Head of caudate nucleus (tissue), 42 donors: ENCODE data around the gene GMEB1.
"Not testable (repeated sequence)": the region's sequence is repeated elsewhere in the genome, so short reads cannot be mapped to it uniquely, and the experiment has no call there.

Source experiments
- DNase-seq, 42 donors: peaks; one replicate each; pipeline versions ENCODE4 v3.0.0 to v3.0.0-alpha.2; 2020 to 2021; ENCODE audit warnings: mixed read lengths in 7 of 42
- intact Hi-C: fragments of 100-400 bp; cut with DNase I; formaldehyde crosslinking; loops from one replicate; pipeline ENCODE4 v1.15.0; 2022

The GMEB1 gene

DNA sequence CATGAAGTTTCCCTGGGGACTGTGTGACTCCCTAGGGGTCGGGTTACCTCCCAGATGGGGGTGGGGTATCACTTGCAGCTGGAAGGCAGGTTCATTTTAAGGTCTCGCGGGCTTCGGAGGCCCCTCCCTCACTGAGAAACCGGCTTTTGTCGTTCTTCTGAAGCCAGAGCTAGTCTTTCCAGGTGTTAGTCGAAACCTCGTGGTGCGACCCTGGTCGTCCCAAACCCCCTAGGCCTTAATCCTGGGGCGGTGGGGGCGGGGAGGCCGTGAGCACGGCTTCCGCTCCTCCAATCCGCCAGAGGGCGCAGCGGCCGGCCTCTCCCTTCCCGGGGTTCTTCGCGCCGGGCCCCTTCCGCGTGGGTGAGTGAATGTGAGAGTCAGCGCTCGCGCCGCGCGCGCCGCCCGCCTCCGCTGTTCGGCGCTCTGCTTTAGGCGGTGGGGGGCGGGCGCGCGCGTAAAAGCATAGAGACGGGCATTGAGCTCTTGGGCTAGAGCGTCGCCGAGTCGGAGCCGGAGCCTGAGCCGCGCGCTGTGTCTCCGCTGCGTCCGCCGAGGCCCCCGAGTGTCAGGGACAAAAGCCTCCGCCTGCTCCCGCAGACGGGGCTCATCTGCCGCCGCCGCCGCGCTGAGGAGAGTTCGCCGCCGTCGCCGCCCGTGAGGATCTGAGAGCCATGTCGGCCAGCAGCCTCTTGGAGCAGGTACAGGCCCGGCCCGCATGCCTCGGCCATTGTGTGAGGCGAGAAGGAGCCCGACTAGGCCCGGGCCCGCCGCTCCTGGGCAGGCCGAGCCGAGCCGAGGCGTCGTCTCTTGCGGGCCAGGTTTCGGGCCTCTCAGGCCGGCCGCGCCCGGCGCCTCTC, 68.1 kb downstream of the GMEB1 start, which contains the start of gene YTHDF2:
Gene YTHDF2 (plus strand): TSS at position 491 of the 857 bp plus-strand sequence. CDS start 181 bp downstream, at position 672.
- intact Hi-C loops = loop anchor here (2.0 to 5.0 kb wide), 2 partner anchors 94 to 446 kb away; partner anchors contain the start of genes SRSF4 and TAF12
- peak; percentile 89 to 98 (median 96) for DNase-seq

DNA sequence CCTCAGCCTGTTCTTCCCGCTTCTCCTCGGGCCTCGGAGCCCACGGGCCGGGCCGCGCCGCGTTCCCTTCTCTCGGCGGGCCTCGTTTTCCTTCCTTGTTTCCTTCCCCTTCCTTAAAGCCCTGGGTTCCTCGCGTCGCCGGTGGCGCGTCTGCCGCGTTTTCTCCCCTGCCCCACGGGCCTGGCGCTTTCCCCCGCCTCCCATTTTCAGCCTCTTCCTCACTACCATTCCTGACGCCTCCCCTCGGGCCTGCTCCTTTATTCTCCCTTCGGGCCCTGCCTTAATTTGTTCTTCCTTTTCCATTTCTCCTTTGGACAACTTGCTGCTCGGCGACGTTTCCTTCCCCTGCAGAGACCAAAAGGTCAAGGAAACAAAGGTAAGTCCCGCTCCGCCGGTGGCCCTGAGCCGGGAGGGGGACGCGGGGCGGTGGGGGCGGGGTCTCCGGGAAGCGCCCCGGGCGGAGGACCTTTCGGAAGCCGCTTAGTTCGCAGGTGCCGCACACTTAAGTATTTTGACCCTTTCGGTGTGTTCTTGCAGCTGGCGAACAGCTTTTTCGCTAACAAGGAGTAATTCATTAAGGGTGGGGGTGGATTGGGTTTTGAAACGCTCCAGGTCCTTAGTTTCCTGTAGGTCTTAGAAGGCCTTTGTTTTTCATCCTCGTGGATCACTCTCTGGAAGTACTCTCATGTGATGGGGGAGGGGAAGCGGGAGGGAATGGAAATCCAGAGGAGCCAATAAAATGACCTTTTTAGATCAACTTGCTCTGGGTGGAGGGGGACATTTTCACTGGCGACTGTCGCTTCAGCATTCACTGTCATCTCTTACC, 68.9 kb downstream of the GMEB1 start:
- intact Hi-C loops = loop anchor here (2.0 to 5.0 kb wide), 2 partner anchors 95 to 445 kb away; partner anchors contain the start of genes SRSF4 and TAF12
- peak in 26 of 42 donors; percentile 5 to 51 (median 17) for DNase-seq

DNA sequence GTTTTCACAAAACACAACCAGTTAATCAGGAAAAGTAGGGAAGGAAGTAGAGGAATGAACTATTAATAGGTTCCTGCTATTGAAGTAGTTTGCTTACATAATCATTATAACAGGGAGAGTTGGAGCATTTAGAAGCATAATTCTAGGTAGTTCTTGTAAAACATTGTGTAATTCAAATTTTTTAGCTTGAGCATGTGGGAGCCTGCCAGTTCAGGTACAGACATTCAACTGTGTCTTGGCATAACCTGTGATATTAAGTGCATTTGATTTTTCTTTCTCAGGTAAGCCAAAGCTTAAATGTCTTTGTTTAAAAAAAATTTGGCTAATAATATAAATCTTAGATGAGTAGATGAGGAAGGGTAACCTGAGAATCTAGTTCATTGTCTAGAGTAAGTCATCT, 71.5 kb downstream of the GMEB1 start:
- intact Hi-C loops = no loop called here
- no peak for DNase-seq

DNA sequence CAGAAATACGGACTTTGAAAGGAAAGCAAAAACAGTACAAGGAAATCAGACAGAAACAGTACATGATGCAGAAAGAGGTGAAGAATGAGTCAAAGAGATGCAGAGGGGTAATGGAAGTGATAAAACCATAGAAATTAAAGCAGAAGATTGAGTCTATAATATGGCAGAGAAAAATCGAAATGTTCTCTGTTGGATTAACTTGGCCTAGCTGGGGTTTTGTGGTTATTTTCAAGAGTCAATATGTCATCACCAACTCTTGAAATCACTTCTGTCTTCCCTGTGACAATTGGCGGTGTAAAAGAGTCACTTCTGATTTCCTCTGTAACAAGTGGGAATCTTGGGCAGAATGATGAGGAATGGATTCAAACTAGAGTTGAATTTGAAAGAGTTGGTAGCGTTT, 75.6 kb downstream of the GMEB1 start:
- intact Hi-C loops = no loop called here
- no peak for DNase-seq

GRCh38 chr1:28745653-28746173, 77.1 kb downstream of the GMEB1 start:
- DNase-seq = no peak
- intact Hi-C loops = no loop called here

- intact Hi-C loops = no loop called here
- DNase-seq = no peak
Observed at GRCh38 chr1:28750330-28750729, 81.7 kb downstream of the GMEB1 start.

- DNase-seq = not testable (repeated sequence)
Observed at GRCh38 chr1:28750771-28751294, 82.2 kb downstream of the GMEB1 start.

DNA sequence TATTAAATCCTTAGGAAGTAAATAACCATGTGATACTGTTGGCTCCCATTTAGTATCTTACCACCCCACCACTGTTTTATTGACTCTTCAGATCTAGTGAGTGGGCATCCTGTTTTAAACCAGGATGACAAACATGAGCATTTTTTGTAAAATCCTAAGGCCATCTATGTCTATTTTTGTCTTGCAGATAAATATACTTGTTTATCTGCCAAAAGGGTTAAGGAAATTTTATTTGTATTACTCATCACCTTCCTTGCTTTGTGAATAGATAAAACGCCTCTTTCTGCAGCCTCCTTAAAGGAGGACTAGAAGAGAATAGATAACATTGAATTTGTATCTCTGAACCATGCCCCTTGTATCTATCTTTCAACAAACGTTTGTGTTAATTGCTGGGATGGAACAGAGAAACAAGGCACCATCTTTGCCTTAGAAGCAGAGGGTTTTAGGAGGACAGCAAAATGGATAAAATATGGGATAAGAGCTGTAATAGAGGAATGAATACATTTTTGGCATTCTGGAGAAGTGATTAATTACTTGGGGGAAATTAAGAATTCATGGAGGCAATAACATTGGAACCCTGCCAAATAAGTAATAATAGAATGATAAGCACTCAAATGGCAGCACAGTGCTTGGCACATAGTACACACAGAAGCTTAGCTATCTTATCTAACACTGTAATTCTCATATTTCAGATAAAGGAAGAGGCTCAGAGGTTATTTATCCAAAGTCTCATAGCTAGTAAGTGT, 82.9 kb downstream of the GMEB1 start:
- intact Hi-C loops = no loop called here
- no peak for DNase-seq

More at GRCh38 chr1:28750771-28751294, 82.2 kb downstream of the GMEB1 start:
- intact Hi-C loops = not testable (repeated sequence)

DNA sequence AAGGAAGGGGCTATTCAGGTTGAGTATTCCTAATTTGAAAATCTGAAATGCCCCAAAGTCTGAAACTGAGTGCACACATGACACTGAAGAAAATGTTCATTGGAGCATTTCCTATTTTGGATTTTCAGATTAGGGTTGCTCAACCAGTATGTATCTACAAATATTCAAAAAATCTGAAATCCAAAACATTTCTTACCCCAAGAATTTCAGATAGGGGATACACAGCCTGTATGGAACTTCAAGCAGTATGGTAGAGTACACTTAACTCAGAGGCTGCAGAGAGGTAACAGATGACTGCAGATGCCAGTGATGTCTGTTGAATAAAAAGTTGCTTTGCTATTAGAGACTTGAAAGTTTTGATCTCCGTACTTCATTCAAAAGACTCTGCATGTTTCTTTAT, 87.1 kb downstream of the GMEB1 start:
- no peak for DNase-seq
- intact Hi-C loops = no loop called here

- DNase-seq = peak in 26 of 42 donors; percentile 19 to 72 (median 46)
- intact Hi-C loops = no loop called here
Observed at GRCh38 chr1:28756846-28757245, 88.3 kb downstream of the GMEB1 start.

DNA sequence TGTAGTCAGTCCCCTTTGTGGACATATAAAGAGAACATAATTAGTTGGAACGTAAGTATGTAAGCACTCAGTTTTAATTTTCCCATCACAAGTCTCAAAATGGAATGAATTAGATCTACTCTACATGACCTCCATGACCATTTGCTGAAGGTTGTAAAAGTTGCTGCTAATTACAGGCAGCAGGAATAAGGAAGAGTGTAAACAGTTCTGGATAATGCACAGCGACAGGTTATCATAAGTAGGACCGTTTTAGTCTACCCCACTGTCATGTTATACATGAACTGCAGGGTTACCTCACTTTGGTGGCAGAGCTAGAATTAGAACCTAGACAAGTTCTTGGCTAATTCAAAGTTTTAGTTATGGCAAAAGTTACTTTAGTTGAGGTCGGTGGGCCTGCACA, 89.8 kb downstream of the GMEB1 start:
- DNase-seq = no peak
- intact Hi-C loops = no loop called here

DNA sequence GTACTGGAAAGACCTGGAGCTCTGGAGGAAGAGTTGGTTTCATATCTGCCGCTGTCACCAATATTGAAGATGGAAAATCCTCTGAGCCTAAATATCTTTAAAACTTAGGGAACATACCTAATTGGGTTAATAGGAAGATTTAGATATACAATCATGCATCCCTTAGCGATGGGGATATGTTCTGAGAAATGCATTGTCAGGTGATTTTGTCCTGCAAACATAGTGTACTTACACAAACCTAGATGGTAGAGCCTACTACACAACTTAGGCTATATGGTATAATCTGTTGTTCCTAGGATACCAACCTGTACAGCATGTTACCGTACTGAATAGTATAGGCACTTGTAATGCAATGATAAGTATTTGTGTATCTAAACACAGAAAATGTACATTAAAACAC, 90.7 kb downstream of the GMEB1 start:
- intact Hi-C loops = no loop called here
- DNase-seq = no peak

- no peak for DNase-seq
- intact Hi-C loops = no loop called here
Observed at GRCh38 chr1:28761189-28761588, 92.6 kb downstream of the GMEB1 start.

DNA sequence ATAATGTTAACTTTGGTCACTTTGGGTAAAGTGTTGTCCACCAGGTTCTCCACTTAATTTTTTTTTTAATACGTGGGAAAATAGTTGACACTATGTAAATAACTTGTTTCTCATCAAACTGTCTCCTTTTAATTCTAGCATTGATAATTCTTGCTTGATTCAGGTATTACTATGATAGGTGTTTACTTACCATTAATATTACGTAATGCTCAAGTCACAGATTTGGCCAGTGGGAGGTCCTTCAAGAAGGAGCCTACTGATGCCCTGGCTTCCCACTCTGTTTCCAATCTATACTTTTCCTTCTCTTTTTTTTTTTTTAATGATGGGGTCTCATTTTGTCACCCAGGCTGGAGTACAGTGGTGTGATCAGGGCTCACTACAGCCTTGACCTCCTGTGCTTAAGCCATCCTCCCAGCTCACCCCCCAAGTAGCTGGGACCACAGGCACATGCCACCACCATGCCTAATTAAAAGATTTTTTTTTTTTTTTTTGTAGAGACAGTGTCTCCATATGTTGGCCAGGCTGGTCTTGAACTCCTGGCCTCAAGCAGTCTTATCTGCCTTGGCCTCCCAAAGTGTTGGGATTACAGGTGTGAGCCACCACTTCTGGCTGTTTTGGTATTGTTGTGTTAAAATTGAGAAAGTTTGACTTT, 98.1 kb downstream of the GMEB1 start:
- no peak for DNase-seq
- intact Hi-C loops = no loop called here
